K562 (cell line): ENCODE measurements around the gene DPEP3. TPM values are rescaled to one million over a fixed set of nuclear protein-coding genes. Genes with fewer than 3 reads are reported as not detected.
A peak's percentile ranks its signal among the peaks of the same experiment; 100 is the strongest.

ENCODE experiments used
- EWSR1 ChIP-seq: fragments of 450-650 bp; IDR thresholded peaks from 2 replicates; pipeline ENCODE4 v1.6.1; 2018; ENCODE audit warnings: borderline replicate concordance, mild to moderate bottlenecking, low read depth, moderate library complexity; ENCODE audit not compliant: partially characterized antibody
- FOXK2 ChIP-seq, 2 experiments: fragments of 450-650 bp; IDR thresholded peaks in 1 of 2; conservative IDR thresholded peaks in 1 of 2; 2 replicates each; pipeline ENCODE4 v1.6.1; 2016; ENCODE audit warnings: low read depth in 2 of 2, mild to moderate bottlenecking in 1 of 2
- HLTF ChIP-seq: fragments of 450-650 bp; IDR thresholded peaks from 2 replicates; pipeline ENCODE4 v1.6.1; 2016
- ID3 ChIP-seq, 2 experiments: fragments of 250-450 bp in 1 of 2; fragments of 450-650 bp in 1 of 2; sonication (Bioruptor Pico) in 1 of 2; IDR thresholded peaks; 2 replicates each; pipeline versions ENCODE4 v1.6.1 to v1.8.0; 2016 to 2021; ENCODE audit warnings: mild to moderate bottlenecking in 2 of 2, moderate library complexity in 2 of 2, missing compliant biosample characterization in 1 of 2, missing genetic modification characterization in 1 of 2
- TFE3 ChIP-seq: fragments of 450-650 bp; formaldehyde crosslinking; IDR thresholded peaks from 2 replicates; pipeline ENCODE4 v1.4.0; 2020; ENCODE audit warnings: mild to moderate bottlenecking, mixed read lengths
- ZBTB33 ChIP-seq: sonication (generic); formaldehyde crosslinking; IDR thresholded peaks from 2 replicates; pipeline ENCODE4 v1.8.1; 2023; ENCODE audit warnings: mild to moderate bottlenecking, missing genetic modification reagents
- polyA plus RNA-seq, 8 experiments: library from polyadenylated mRNA; depleted of rRNA in 4 of 8; stranded (reverse) in 5 of 8; unstranded in 3 of 8; fragments of >200 nt; fragmentation: Nextera tagmentation in 2 of 8; fragmentation: Illumina TruSeq in 1 of 8; extraction: Ambion mirVana in 2 of 8; extraction: Trizol in 1 of 8; gene quantifications; 2 replicates each; pipeline versions ENCODE4 v1.2.1 to v1.2.3, GENCODE V29; 2011 to 2014; ENCODE audit warnings: inconsistent platforms in 1 of 8, missing spikeins in 1 of 8
- total RNA-seq, 7 experiments: library from RNA; depleted of rRNA in 6 of 7; stranded (reverse); fragments of >200 nt in 6 of 7; fragmentation: Illumina TruSeq in 2 of 7; extraction: Trizol in 2 of 7; gene quantifications; 2 replicates each; pipeline versions ENCODE4 v1.2.1 to v1.2.3, GENCODE V29; 2011 to 2021; ENCODE audit warnings: low replicate concordance in 1 of 7
- TF ChIP-seq, protein P1 (sequence below): sonication (generic); formaldehyde crosslinking; IDR thresholded peaks from 2 replicates; pipeline ENCODE4 v1.9.0; 2022; ENCODE audit warnings: mild to moderate bottlenecking, missing genetic modification reagents
- TF ChIP-seq, protein P2 (sequence below): sonication (generic); formaldehyde crosslinking; IDR thresholded peaks from 2 replicates; pipeline ENCODE4 v1.9.0; 2022; ENCODE audit warnings: mild to moderate bottlenecking, missing genetic modification reagents
- TF ChIP-seq, protein P3 (sequence below), 3 experiments: fragments of 200-800 bp in 1 of 3; sonication (Bioruptor generic) in 1 of 3; sonication (generic) in 1 of 3; formaldehyde crosslinking in 1 of 3; IDR thresholded peaks; 2 replicates each; pipeline versions ENCODE4 v1.6.1 to v1.8.0; 2016 to 2022; ENCODE audit warnings: mild to moderate bottlenecking in 2 of 3, missing compliant biosample characterization in 2 of 3, missing genetic modification characterization in 2 of 3, missing genetic modification reagents in 1 of 3

Gene DPEP3
- total and polyA plus RNA-seq, 9 of the 15 experiments (the other 6 are each of a cell fraction or from before 2014, with no cell fraction given): not detected

GRCh38 chr16:67939507-67940445 lies 40.5 kb downstream of the DPEP3 start (continued):
- no peak for TF ChIP-seq ID3 (CRISPR knock-in tag; IDR thresholded peaks at IDR 0.05)
- no peak for TF ChIP-seq ID3 (tag; IDR thresholded peaks at IDR 0.05)
- peak; percentile 44 for TF ChIP-seq TFE3 (CRISPR knock-in tag)
- TF ChIP-seq, protein P1, sequence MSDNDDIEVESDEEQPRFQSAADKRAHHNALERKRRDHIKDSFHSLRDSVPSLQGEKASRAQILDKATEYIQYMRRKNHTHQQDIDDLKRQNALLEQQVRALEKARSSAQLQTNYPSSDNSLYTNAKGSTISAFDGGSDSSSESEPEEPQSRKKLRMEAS: peak; percentile 23; the same call in 1 of the 2 replicates
- peak; percentile 53; the same call in 1 of the 2 replicates for TF ChIP-seq ZBTB33 (CRISPR knock-in tag)
- TF ChIP-seq, protein P2, sequence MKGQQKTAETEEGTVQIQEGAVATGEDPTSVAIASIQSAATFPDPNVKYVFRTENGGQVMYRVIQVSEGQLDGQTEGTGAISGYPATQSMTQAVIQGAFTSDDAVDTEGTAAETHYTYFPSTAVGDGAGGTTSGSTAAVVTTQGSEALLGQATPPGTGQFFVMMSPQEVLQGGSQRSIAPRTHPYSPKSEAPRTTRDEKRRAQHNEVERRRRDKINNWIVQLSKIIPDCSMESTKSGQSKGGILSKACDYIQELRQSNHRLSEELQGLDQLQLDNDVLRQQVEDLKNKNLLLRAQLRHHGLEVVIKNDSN (CRISPR knock-in tag): 0 out of 2 replicates have a peak, but pooled peaks have one; percentile 45
- no peak for TF ChIP-seq FOXK2 (conservative IDR thresholded peaks at IDR 0.05 in 1 of 2, IDR thresholded peaks at IDR 0.05 in 1 of 2; ENCODE audit: low read depth in 2 of 2)
- no peak for TF ChIP-seq HLTF
- no peak for TF ChIP-seq EWSR1
- TF ChIP-seq, protein P3, sequence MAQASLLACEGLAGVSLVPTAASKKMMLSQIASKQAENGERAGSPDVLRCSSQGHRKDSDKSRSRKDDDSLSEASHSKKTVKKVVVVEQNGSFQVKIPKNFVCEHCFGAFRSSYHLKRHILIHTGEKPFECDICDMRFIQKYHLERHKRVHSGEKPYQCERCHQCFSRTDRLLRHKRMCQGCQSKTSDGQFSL (CRISPR knock-in tag; IDR thresholded peaks at IDR 0.05): peak; percentile 62; the same call in 1 of the 2 replicates
- TF ChIP-seq, protein P3 (tag; IDR thresholded peaks at IDR 0.05): peak in 1 of 2 experiments; percentile 49; a peak in 1 of 4 replicates
